Regular cardiac myocyte (primary cell): ENCODE data around the gene ITGA5. TPM values are rescaled to one million over a fixed set of nuclear protein-coding genes. Genes with fewer than 3 reads are reported as not detected.

ENCODE experiments used
- total RNA-seq: library from RNA; depleted of rRNA; stranded (reverse); fragments of >200 nt; gene quantifications from 2 replicates; pipeline ENCODE4 v1.2.3, GENCODE V29; 2014

Gene ITGA5
- total RNA-seq, result 290 and 347 TPM in 2 replicates

GRCh38 chr12:54419088-54419887 lies at the start of gene ITGA5:
ITGA5 (minus strand) TSS chr12:54419266; CDS start chr12:54419198, 68 bp downstream.

GRCh38 chr12:54384591-54385041 lies 34.5 kb downstream of the ITGA5 start, which contains the start of gene ZNF385A:
ZNF385A (minus strand) TSS chr12:54384733; CDS start chr12:54384514, 219 bp downstream.

GRCh38 chr12:54364413-54364812 lies 54.7 kb downstream of the ITGA5 start, which contains the start of gene GPR84:
GPR84 (minus strand) TSS chr12:54364486; CDS start chr12:54363851, 635 bp downstream.

Other genes with a start within 250 kb of the ITGA5 start
- gene SMUG1, start 230.3 kb downstream of the ITGA5 start, total RNA-seq, result 24.0 and 28.0 TPM in 2 replicates
- 18.0 and 50.0 TPM in 2 replicates for gene CBX5, start 139.1 kb downstream of the ITGA5 start, total RNA-seq
- gene HNRNPA1, start 138.5 kb downstream of the ITGA5 start, total RNA-seq, result 215 and 610 TPM in 2 replicates
- gene NFE2, start 118.3 kb downstream of the ITGA5 start, total RNA-seq, result 0.19 TPM in 1 of 2 replicates, not detected in the other
- 118 and 124 TPM in 2 replicates for gene COPZ1, start 94.1 kb downstream of the ITGA5 start, total RNA-seq
- not detected in 2 replicates for gene GPR84, start 54.8 kb downstream of the ITGA5 start, total RNA-seq
- 0.77 and 1.7 TPM in 2 replicates for gene ZNF385A, start 34.5 kb downstream of the ITGA5 start, total RNA-seq
- not detected in 2 replicates for gene GTSF1, start 54.3 kb upstream of the ITGA5 start, total RNA-seq
- not detected in 2 replicates for gene NCKAP1L, start 78.5 kb upstream of the ITGA5 start, total RNA-seq
- gene PDE1B, start 130.3 kb upstream of the ITGA5 start, total RNA-seq, result 3.1 TPM in 2 replicates
- not detected in 2 replicates for gene PPP1R1A, start 169.4 kb upstream of the ITGA5 start, total RNA-seq
- gene LACRT, start 215.6 kb upstream of the ITGA5 start, total RNA-seq, result not detected in 2 replicates
- not detected in 2 replicates for gene DCD, start 229.1 kb upstream of the ITGA5 start, total RNA-seq